CD4-positive, alpha-beta T cell treated with Interleukin-10 for 1 hour (primary cell): ENCODE results near the gene TMEM95.

Experiments
- DNase-seq: peaks from one replicate; pipeline ENCODE4 v3.0.0-alpha.2; 2020

TMEM95 gene

GRCh38 chr17:7355053-7355452 lies at the start of gene TMEM95:
Gene TMEM95 (plus strand): TSS chr17:7355156. CDS start chr17:7355205, 49 bp downstream.
- no peak for DNase-seq

GRCh38 chr17:7306911-7307685 lies 47.9 kb upstream of the TMEM95 start, which contains the start of gene EIF5A:
Gene EIF5A (plus strand): TSS chr17:7307628. CDS start chr17:7309636, 2,008 bp downstream.
- peak; percentile 100 for DNase-seq

GRCh38 chr17:7307686-7308624 lies 47.0 kb upstream of the TMEM95 start:
- peak; percentile 62 for DNase-seq

- DNase-seq, result peak; percentile 95
These were observed 46.1 kb upstream of the TMEM95 start for GRCh38 chr17:7308625-7309433.

GRCh38 chr17:7309628-7310027 lies 45.3 kb upstream of the TMEM95 start:
- peak; percentile 9 for DNase-seq

- DNase-seq, result no peak
These were observed 43.7 kb upstream of the TMEM95 start for GRCh38 chr17:7311110-7311705.

GRCh38 chr17:7312432-7313087 lies 42.4 kb upstream of the TMEM95 start:
- peak; percentile 13 for DNase-seq

GRCh38 chr17:7313088-7313889 lies 41.7 kb upstream of the TMEM95 start:
- peak; percentile 39 for DNase-seq

- DNase-seq, result peak; percentile 26
These were observed 40.9 kb upstream of the TMEM95 start for GRCh38 chr17:7313890-7314718.

- peak; percentile 94 for DNase-seq
These were observed 40.0 kb upstream of the TMEM95 start, which contains the start of gene GPS2 for GRCh38 chr17:7314719-7315569. Gene GPS2 (minus strand): TSS chr17:7315360. CDS start chr17:7315052, 308 bp downstream.

GRCh38 chr17:7315570-7316235 lies 39.3 kb upstream of the TMEM95 start:
- no peak for DNase-seq

- DNase-seq, result no peak
These were observed 37.7 kb upstream of the TMEM95 start for GRCh38 chr17:7317161-7317803.

GRCh38 chr17:7318121-7318860 lies 36.7 kb upstream of the TMEM95 start:
- DNase-seq, result no peak

GRCh38 chr17:7321466-7321865 lies 33.5 kb upstream of the TMEM95 start:
- no peak for DNase-seq

GRCh38 chr17:7322520-7323194 lies 32.3 kb upstream of the TMEM95 start:
- DNase-seq, result no peak

- DNase-seq, result peak; percentile 71
These were observed 31.1 kb upstream of the TMEM95 start for GRCh38 chr17:7323731-7324437.
